Epithelial cell of umbilical artery (primary cell): Measurements from ENCODE around the gene UCK1. TPM values are rescaled to one million over a fixed set of nuclear protein-coding genes. Genes with fewer than 3 reads are reported as not detected.

Source experiments
- total RNA-seq: library from RNA; depleted of rRNA; stranded (reverse); fragments of >200 nt; gene quantifications from 2 replicates; pipeline ENCODE4 v1.2.3, GENCODE V29; 2014

The UCK1 gene
- 13.3 and 17.0 TPM in 2 replicates for total RNA-seq

DNA sequence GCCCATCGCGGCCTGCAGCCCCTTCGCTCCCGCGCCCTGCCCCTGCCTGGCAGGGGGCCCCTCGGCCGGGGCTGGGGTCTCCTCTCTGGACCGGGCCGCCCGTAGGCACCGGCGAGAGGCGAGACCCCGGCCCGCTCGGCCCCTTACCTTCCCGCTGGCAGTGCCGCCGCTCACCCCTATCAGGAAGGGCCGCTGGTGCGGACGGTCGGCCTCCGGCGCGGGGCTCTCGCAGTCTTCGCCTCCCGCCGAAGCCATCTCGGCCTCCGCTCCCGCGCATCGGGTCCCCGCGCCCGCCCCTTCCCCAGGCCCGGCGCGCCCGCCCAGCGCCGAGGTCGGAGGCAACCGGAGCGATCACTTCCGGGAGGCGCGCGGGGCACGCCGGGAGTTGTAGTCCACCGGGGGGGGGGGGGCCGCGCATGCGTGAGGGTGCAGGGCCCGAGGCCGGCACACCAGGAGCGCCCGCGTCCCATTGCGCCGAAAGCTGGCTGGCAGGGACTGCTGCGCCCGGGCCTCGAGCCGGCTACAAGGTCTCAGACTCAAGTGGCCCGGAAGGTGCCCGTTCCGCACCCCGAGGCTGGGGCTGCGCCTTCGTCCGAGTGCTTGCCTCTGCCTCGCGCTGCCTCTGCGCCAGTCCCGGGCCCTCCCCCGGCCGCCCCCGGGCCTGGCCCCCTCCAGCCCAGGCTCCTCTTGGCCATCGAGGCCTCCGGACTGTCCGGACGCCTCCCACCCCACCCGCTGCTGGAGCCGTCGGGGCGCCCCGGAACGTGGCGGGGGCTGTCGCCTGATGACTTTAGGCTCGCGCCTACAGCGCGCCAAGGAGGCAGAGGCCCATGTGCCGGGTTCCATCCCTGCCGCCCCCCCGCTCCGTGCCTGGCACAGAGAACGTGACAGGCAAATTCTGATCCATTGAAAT lies at the start of gene UCK1:
Gene UCK1 (minus strand): TSS at position 344 of the 913 bp plus-strand sequence. CDS start 89 bp downstream, at position 255.

DNA sequence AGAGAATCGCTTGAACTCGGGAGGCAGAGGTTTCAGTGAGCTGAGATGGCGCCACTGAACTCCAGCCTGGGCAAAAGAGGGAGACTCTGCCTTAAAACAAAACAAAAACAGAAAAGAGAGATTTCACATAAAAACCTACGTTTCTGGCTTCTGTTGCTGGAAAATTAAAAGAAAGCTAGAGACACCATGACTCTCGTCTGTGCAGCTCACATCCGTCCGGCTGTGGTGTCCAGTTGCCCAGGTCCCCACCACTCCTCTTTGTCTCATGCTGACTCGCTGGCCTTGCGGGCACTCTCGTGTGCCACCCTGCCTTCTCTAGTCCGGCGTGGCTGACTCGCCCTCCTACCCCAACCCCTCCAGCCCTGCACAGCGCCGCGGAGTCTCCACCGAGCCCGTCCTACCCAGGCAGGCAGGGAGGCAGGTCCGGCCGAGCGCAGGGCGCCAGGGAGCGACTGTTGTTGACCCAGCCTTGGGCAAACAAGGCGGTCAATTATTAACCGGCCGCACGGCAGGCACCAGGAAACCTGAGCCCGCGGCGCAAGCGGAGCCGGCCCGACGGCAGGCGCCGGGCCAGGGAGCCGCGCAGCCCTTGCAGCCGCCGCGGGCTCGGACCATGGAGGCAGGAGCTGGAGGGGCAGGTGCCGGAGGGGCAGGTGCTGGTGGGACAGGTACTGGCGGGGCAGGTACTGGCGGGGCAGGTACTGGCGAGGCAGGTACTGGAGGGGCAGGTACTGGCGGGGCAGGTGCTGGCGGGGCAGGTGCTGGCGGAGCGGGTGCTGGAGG lies 14.1 kb upstream of the UCK1 start, which contains the start of gene PRRT1B:
Gene PRRT1B (plus strand): TSS at position 521 of the 783 bp plus-strand sequence. CDS start 93 bp downstream, at position 614.

DNA sequence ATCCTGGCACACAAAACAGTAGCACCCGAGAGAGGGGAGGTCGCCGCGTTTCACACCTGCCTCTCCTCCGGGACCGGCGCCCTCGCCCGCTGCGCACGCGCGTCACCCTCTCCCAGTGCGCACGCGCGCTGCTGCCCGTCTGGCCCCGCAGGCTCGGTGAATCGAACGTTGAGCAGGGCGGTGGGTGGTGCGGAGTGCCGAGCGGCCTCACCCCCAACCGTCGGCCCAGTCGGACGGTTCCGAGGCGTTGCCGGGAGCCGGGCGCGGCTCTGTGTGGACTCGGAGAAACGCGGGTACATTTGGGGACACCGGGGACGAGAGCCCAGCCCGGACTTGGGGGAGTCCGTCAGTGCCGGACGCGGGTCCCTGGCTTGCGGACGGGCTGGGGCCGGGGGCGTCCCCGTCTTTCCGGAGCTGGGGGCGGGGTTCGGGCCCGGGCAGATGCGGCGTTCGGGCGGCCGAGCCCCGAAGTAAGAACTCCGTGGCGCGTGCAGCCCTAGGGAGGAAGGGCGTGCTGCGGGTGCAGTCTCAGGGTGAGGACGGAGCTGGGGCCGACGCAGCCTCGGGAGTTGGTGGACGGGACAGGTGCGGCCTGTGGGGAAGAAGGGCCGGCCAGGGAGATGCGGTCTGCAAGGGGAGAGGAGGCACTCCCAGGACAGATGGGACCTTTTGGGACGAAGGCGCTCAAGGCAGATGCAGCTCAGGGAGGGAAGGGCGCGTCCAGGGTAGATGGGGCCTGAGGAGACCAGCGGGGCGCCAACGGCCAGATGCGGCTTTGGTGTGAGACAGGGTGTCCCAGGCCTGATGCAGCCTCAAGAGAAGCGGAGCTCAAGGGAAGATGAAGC lies 28.1 kb downstream of the UCK1 start, which contains the start of gene POMT1:
Gene POMT1 (plus strand): TSS at position 138 of the 845 bp plus-strand sequence. CDS start 1,301 bp downstream, outside the sequence.

Other genes with a start within 250 kb of the UCK1 start
- 0.32 and 0.46 TPM in 2 replicates for gene PLPP7, start 241.5 kb downstream of the UCK1 start, total RNA-seq
- gene PRRC2B, start 137.2 kb downstream of the UCK1 start, total RNA-seq = 36.3 and 50.0 TPM in 2 replicates
- gene POMT1, start 28.3 kb downstream of the UCK1 start, total RNA-seq = 22.1 and 32.8 TPM in 2 replicates
- not detected in 2 replicates for gene PRRT1B, start 14.3 kb upstream of the UCK1 start, total RNA-seq
- 29.9 and 34.4 TPM in 2 replicates for gene RAPGEF1, start 208.8 kb upstream of the UCK1 start, total RNA-seq